GM12872 (cell line): ENCODE results near the gene MCU.

Source experiments
- TF ChIP-seq, protein P1 (sequence below): IDR thresholded peaks from 3 replicates; pipeline ENCODE4 v1.5.1; 2011; ENCODE audit warnings: low read depth, mild to moderate bottlenecking, low read length, moderate library complexity; ENCODE audit not compliant: insufficient read depth

MCU gene

DNA sequence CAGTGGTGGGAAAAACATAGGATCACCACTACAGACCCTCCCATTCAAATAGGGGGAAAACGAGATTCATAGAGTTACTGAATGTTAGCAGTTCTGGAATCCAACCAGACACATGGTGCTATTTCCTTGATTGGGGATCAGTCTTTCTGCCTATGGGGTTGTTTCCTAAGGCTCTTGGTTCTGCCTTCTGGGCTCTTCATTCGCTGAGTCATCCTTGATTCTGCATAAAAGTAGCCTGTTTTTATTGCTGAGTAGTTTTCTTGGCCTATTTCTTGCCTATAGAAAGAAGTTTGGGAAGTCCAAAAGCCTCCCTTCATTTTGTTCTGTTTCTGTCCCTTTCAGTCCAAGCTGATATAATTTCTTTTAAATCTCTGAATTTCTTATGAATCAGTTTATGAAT, 102.3 kb downstream of the MCU start:
- TF ChIP-seq, protein P1, sequence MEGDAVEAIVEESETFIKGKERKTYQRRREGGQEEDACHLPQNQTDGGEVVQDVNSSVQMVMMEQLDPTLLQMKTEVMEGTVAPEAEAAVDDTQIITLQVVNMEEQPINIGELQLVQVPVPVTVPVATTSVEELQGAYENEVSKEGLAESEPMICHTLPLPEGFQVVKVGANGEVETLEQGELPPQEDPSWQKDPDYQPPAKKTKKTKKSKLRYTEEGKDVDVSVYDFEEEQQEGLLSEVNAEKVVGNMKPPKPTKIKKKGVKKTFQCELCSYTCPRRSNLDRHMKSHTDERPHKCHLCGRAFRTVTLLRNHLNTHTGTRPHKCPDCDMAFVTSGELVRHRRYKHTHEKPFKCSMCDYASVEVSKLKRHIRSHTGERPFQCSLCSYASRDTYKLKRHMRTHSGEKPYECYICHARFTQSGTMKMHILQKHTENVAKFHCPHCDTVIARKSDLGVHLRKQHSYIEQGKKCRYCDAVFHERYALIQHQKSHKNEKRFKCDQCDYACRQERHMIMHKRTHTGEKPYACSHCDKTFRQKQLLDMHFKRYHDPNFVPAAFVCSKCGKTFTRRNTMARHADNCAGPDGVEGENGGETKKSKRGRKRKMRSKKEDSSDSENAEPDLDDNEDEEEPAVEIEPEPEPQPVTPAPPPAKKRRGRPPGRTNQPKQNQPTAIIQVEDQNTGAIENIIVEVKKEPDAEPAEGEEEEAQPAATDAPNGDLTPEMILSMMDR, result no peak

DNA sequence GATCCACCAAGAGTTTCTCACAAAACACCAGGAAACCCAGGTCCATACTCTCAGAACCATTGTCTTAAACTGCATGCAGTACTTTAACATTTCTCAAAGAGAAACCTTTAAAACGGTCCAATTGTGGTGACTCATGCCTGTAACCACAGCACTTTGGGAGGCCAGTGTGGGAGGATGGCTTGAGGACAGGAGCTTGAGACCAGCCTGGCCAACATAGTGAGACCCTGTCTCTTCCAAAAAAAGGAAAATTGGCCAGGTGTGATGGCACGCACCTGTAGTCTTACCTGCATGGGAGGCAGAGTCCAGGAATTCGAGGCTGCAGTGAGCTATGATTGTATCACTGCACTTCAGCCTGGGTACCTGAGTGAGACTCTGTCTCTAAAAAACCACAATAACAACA, 104.1 kb downstream of the MCU start:
- TF ChIP-seq, protein P1, result no peak

DNA sequence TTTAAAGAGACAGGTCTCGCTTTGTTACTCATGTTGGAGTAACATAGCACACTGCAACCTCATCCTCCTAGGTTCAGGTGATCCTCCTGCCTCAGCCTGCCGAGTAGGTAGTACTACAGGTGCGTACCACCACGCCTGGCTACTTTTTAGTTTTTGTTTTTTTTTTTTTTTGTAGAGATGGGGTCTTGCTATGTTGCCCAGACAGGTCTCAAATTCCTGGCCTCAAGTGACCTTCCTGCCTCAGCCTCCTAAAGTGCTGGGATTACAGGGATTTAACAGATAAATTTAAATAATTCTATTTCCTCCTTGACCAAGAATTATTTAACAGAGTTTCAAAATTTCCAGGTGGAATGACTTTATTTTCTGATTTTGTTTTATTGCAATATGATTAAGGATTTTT, 104.6 kb downstream of the MCU start:
- TF ChIP-seq, protein P1, result no peak

DNA sequence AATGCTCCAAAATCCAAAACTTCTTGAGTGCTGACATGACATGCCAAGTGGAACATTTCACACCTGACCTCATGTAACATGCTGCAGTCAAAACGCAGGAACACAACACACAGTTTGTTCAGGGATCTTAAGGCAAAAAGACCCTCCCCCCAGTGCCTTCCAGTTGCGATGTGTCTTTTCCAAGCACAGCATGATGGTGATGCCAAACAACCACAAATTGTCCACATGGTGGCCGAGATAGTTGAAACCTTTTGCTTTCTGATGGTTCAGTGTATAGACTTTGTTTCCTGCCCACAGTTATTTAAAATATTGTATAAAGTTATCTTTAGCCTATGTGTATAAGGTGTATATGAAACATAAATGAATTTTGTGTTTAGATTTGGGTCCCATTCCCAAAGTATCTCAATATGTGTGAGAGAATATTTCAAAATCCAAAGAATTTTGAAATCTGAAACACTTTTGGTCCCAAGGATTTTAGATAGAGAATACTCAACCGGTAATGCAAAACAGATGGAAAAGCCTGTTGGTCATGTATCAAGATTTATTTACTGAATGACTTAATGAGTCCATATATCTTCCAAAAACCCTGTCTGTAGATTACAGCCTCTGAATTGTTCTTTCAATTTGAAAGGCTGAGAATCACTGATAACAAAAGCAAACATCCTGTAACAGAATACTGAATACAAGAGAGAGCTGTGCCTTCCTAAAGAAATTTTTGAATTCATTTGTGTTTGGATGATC, 108.2 kb downstream of the MCU start:
- TF ChIP-seq, protein P1, result no peak

DNA sequence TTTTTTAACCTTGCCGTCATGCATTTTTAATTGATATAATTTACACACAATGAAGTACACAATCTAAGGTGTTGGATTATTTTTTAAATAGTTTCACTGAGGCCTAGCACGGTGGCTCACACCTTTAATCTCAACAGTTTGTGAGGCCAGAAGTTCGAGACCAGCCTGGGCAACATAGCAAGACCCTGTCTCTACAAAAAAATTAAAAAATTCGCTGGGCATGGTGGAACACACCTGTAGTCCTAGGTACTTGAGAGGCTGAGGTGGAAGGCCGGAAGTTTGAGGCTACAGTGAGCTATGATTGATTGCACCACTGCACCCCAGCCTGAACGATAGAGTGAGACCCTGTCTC, 108.8 kb downstream of the MCU start:
- TF ChIP-seq, protein P1, result no peak

DNA sequence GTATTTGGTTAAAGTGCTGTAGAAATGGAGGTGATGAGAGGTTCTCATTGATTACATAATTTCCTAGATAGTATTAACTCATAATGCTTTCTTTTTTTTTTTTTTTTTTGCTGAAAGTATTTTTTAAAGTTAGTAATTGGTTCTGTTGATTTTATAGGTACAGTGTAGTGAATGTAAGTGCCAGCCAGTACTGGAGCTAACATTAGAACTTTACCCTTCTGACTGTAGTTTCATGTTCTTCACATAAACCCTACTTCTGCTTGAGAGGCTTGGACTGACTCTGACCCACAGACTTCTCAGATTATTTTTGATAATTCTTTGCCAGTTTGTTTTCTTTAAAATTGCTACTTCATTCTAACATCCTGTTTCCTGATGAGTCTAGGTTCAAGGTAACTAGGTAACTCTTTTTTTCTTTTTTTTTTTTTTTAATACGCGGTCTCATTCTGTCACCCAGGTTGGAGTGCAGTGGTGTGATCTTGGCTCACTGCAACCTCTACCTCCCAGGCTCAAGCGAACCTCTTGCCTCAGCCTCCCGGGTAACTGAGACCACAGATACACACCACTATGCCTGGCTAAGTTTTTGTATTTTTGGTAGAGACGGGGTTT, 109.4 kb downstream of the MCU start:
- TF ChIP-seq, protein P1, result no peak

DNA sequence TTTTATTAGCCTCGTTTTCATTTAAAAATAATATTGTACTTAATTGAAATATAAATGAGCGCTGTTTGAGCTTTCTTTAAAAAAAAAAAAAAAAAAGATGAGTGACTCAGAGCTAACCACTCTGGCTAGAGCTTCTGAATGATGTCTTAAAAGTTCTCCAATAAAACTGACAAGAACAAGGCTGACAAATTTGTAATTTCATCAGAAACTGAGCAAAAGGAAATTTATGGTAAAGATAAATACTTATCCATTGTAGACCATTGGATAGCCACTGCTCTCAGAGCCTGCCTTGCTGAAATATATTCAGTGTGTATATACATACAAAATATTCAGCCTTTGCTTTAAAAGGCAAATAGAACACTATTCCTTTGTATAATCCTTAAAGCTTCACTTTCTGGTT, 110.4 kb downstream of the MCU start:
- TF ChIP-seq, protein P1, result no peak
